ENCODE data around the gene TRIM38. TPM values are rescaled to one million over a fixed set of nuclear protein-coding genes. Genes with fewer than 3 reads are reported as not detected.

Gene TRIM38
- total RNA-seq, 4 donors from 2014 or later, result 3.9 to 14.9 (median 6.4) TPM

DNA sequence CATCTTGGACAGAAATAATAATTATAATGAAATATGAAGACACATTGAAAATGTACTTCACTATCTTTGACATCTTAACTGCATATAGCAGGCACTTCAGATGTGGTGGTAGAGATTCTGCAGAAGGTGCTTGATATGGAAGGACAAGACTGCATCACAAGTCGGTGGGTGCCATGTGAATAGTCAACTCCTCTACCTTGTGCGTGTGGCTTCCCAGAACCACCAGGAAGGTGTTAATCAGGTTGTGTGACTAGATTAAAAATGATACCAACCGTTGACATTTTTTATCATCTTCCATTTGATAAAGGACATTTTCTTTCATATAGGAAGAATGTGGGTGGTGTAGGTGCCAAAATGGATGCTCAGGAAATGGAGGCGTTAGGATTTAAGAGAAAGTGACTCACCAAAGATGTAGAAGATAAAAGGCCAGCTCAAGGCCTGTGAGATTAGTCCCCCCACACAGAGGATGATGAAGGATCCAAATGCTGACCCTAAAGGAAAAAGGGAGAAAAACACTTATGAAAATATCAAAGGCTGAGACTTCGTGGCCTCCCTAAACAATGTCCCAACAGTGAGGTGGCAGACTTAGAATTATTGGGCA lies 44.4 kb upstream of the TRIM38 start:
- Histone ChIP-seq H3K4me1 (no peaks in the 10 kb centered on the region), H3K9me3 (no peaks in the 10 kb centered on the region), H3K27me3 (no peaks in the 10 kb centered on the region), H3K36me3 (no peaks in the 10 kb centered on the region), H3K27ac (no peak overlapping the region), H3K4me3 (no peak overlapping the region)
- no peak for DNase-seq (ENCODE audit: low spot score in 2 of 2)
- TF ChIP-seq POLR2A (IDR thresholded peaks at IDR 0.05), result no peak
- no peak for TF ChIP-seq EP300 (IDR thresholded peaks at IDR 0.05)
- TF ChIP-seq POLR2AphosphoS5 (IDR thresholded peaks at IDR 0.05), result no peak
- TF ChIP-seq, protein P1, sequence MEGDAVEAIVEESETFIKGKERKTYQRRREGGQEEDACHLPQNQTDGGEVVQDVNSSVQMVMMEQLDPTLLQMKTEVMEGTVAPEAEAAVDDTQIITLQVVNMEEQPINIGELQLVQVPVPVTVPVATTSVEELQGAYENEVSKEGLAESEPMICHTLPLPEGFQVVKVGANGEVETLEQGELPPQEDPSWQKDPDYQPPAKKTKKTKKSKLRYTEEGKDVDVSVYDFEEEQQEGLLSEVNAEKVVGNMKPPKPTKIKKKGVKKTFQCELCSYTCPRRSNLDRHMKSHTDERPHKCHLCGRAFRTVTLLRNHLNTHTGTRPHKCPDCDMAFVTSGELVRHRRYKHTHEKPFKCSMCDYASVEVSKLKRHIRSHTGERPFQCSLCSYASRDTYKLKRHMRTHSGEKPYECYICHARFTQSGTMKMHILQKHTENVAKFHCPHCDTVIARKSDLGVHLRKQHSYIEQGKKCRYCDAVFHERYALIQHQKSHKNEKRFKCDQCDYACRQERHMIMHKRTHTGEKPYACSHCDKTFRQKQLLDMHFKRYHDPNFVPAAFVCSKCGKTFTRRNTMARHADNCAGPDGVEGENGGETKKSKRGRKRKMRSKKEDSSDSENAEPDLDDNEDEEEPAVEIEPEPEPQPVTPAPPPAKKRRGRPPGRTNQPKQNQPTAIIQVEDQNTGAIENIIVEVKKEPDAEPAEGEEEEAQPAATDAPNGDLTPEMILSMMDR (IDR thresholded peaks at IDR 0.05), result no peak
- WGBS, result 66% methylated on average over 5 of the region's 5 CpGs

DNA sequence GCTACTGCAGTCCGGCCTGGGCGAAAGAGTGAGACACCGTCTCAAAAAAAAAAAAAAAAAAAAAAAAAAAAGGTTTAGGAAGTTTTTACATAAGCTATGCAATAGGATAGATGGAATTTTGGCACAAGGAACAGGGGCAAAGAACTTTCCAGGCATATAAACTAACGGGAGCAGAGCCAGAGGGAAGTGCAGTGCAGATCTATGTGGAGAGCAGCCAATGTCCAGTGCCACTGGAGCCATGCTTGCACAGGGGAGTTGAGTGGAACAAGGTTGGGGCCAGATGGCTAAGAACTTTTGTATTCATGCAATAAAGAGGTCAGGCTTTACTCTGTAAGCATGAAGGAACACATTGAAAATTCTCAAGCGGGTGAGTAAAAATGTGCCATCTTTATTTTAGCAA lies 42.9 kb upstream of the TRIM38 start:
- no peaks in the 10 kb centered on the region for H3K27me3 ChIP-seq
- H3K36me3 ChIP-seq, result no peaks in the 10 kb centered on the region
- H3K4me1 ChIP-seq, result no peaks in the 10 kb centered on the region
- no peak for TF ChIP-seq POLR2AphosphoS5 (IDR thresholded peaks at IDR 0.05)
- TF ChIP-seq, protein P1 (IDR thresholded peaks at IDR 0.05), result no peak
- no peak for DNase-seq (ENCODE audit: low spot score in 2 of 2)
- no peak overlapping the region for H3K27ac ChIP-seq
- H3K9me3 ChIP-seq, result no peaks in the 10 kb centered on the region
- 89% methylated on average over 3 of the region's 5 CpGs for WGBS
- no peak overlapping the region for H3K4me3 ChIP-seq

DNA sequence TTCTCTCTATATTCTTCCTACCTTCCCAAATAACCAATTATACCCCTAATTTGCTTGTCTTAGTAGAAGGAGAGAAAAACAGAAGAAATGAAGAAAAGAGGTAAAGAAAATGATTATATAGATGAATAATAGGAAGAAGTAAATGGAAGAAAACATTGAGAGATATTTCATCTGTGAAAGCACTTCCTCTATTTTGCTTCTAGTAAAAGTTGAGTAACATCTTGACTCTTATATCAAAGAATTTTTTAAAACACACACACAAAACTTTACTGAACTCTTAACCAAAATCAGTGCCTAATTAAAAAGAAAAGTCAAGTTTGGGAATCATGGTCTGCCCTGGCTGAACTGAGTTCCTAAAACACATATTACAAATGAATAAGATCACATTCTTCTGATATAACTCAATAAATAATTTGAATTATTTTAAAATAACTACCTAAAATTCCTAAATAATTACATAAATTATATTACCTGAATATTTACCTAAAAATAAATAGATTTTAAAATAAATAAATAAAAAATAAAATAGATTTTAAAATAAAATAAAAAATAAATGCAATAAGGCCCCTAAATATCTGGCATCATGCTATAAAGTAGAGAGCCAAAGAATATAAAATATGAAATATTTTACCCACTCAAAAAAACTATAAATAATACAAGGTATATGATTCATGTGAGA lies 40.9 kb upstream of the TRIM38 start:
- Histone ChIP-seq H3K4me1 (no peaks in the 10 kb centered on the region), H3K9me3 (no peaks in the 10 kb centered on the region), H3K27me3 (no peaks in the 10 kb centered on the region), H3K4me3 (no peak overlapping the region), H3K27ac (no peak overlapping the region), H3K36me3 (no peaks in the 10 kb centered on the region)
- TF ChIP-seq EP300 (IDR thresholded peaks at IDR 0.05) (no peak), POLR2AphosphoS5 (IDR thresholded peaks at IDR 0.05) (no peak), POLR2A (IDR thresholded peaks at IDR 0.05) (no peak)
- TF ChIP-seq, protein P1 (IDR thresholded peaks at IDR 0.05), result no peak
- DNase-seq (ENCODE audit: low spot score in 2 of 2), result no peak

DNA sequence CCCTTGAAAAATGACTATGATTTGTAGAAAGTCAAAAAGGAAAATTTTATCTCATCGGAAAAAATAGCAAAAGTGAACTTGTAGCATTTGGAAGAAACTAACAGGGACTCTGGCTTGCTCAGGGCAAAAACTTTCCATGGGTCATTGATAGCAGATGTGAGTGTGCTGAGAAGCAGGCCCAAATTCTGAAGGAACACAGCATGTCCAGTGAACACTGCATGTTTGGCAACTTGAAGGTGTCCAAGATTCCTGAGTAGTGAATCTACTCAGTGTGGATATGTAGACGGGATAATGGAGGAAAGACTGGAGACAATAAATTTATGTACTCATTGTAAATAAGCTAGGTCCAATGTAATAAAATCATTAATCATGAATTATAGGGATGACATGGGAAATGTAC lies 40.3 kb upstream of the TRIM38 start:
- no peak overlapping the region for H3K27ac ChIP-seq
- DNase-seq (ENCODE audit: low spot score in 2 of 2), result no peak
- H3K4me1 ChIP-seq, result no peaks in the 10 kb centered on the region
- TF ChIP-seq, protein P1 (IDR thresholded peaks at IDR 0.05), result no peak
- TF ChIP-seq POLR2A (IDR thresholded peaks at IDR 0.05) (no peak), POLR2AphosphoS5 (IDR thresholded peaks at IDR 0.05) (no peak)
- H3K9me3 ChIP-seq, result no peaks in the 10 kb centered on the region
- no peaks in the 10 kb centered on the region for H3K36me3 ChIP-seq
- H3K4me3 ChIP-seq, result no peak overlapping the region
- H3K27me3 ChIP-seq, result no peaks in the 10 kb centered on the region
- WGBS, result 61% methylated on average over 2 of the region's 2 CpGs

DNA sequence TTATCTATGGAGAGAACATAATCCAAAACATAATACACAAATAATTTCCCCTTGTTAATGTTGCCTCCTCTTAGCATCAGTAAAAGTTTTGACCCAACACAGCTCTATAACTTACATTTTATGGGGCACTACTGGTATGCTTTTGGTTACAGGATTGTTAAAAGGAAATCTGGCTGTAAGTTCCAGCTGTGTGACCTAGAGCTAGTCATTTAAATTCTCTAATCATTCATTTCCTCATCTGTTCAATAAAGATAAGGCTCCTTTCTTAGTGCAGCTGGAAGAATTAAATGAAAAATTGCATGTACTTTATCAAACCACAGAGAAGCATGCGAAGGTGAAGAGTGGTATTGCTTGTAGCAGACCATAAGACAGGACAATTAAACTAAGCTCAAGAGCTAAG lies 36.7 kb upstream of the TRIM38 start:
- Histone ChIP-seq H3K27me3 (no peaks in the 10 kb centered on the region), H3K9me3 (no peaks in the 10 kb centered on the region), H3K36me3 (no peaks in the 10 kb centered on the region), H3K4me3 (no peak overlapping the region), H3K4me1 (no peaks in the 10 kb centered on the region), H3K27ac (no peak overlapping the region)
- WGBS, result 53% methylated on average over 1 of the region's 1 CpG
- no peak for TF ChIP-seq POLR2A (IDR thresholded peaks at IDR 0.05)
- TF ChIP-seq POLR2AphosphoS5 (IDR thresholded peaks at IDR 0.05), result no peak
- TF ChIP-seq, protein P1 (IDR thresholded peaks at IDR 0.05), result no peak
- TF ChIP-seq EP300 (IDR thresholded peaks at IDR 0.05), result no peak
- no peak for DNase-seq (ENCODE audit: low spot score in 2 of 2)

All from suprapubic skin (tissue), 4 donors.